Cardiac muscle cell (in vitro differentiated cells and primary cell): ENCODE results near the gene PRICKLE2. TPM values are rescaled to one million over a fixed set of nuclear protein-coding genes. Genes with fewer than 3 reads are reported as not detected.

Source experiments
- DNase-seq, 2 donors: peaks; one replicate each; pipeline versions ENCODE4 v3.0.0 to v3.0.0-alpha.2; 2010 to 2017; ENCODE audit warnings: low read depth in 1 of 2, low spot score in 1 of 2
- H3K27ac ChIP-seq: fragments of 200-600 bp; sonication (generic); 2 replicates; pipeline ENCODE4 v1.5.1; 2016
- H3K27me3 ChIP-seq: fragments of 200-600 bp; sonication (generic); 2 replicates; pipeline ENCODE4 v1.6.0; 2016; ENCODE audit warnings: control low read depth
- H3K36me3 ChIP-seq: fragments of 200-600 bp; sonication (generic); 2 replicates; pipeline ENCODE4 v1.5.1; 2016; ENCODE audit warnings: control low read depth
- H3K4me1 ChIP-seq: fragments of 200-600 bp; sonication (generic); 2 replicates; pipeline ENCODE4 v1.8.1; 2017; ENCODE audit warnings: low read depth, mild to moderate bottlenecking, mixed run types
- H3K4me3 ChIP-seq: fragments of 200-600 bp; sonication (generic); 2 replicates; pipeline ENCODE4 v1.5.1; 2016; ENCODE audit warnings: mild to moderate bottlenecking
- H3K9me3 ChIP-seq: fragments of 200-600 bp; sonication (generic); 2 replicates; pipeline ENCODE4 v1.5.1; 2017; ENCODE audit warnings: low read depth, mild to moderate bottlenecking, control low read depth
- CTCF ChIP-seq: IDR thresholded peaks from 2 replicates; pipeline ENCODE4 v1.5.1; 2012; ENCODE audit warnings: low read depth, mild to moderate bottlenecking, low read length
- polyA plus RNA-seq: library from polyadenylated mRNA; unstranded; fragments of >200 nt; fragmentation: Nextera tagmentation; extraction: Ambion mirVana; gene quantifications from 2 replicates; pipeline ENCODE4 v1.2.1, GENCODE V29; 2016
- total RNA-seq: library from RNA; depleted of rRNA; stranded (reverse); fragments of >200 nt; gene quantifications from 2 replicates; pipeline ENCODE4 v1.2.3, GENCODE V29; 2016

The PRICKLE2 gene
- total and polyA plus RNA-seq, 2 experiments from 2014 or later: 4.3 to 11.7 TPM

GRCh38 chr3:64114651-64115050 is 110.6 kb downstream of the PRICKLE2 start:
- no peak for TF ChIP-seq CTCF
- no peak for DNase-seq

GRCh38 chr3:64111872-64112271 is 113.4 kb downstream of the PRICKLE2 start:
- DNase-seq: no peak
- Histone ChIP-seq H3K4me1 (no peaks in the 10 kb centered on the region), H3K27ac (no peak overlapping the region), H3K36me3 (no peaks in the 10 kb centered on the region), H3K27me3 (no peaks in the 10 kb centered on the region), H3K9me3 (no peaks in the 10 kb centered on the region), H3K4me3 (no peak overlapping the region)
- TF ChIP-seq CTCF: no peak

More at GRCh38 chr3:64114651-64115050, 110.6 kb downstream of the PRICKLE2 start:
- Histone ChIP-seq H3K9me3 (no peaks in the 10 kb centered on the region), H3K36me3 (no peaks in the 10 kb centered on the region), H3K4me1 (no peaks in the 10 kb centered on the region), H3K27me3 (no peaks in the 10 kb centered on the region), H3K4me3 (no peak overlapping the region), H3K27ac (no peak overlapping the region)

- H3K4me1 ChIP-seq: no peaks in the 10 kb centered on the region
- no peak for TF ChIP-seq CTCF
- H3K36me3 ChIP-seq: no peaks in the 10 kb centered on the region
- no peak for DNase-seq
- no peak overlapping the region for H3K4me3 ChIP-seq
- no peaks in the 10 kb centered on the region for H3K9me3 ChIP-seq
- no peak overlapping the region for H3K27ac ChIP-seq
- no peaks in the 10 kb centered on the region for H3K27me3 ChIP-seq
Observed at GRCh38 chr3:64111083-64111482, 114.2 kb downstream of the PRICKLE2 start.

GRCh38 chr3:64110071-64110470 is 115.2 kb downstream of the PRICKLE2 start:
- H3K27me3 ChIP-seq: no peaks in the 10 kb centered on the region
- H3K9me3 ChIP-seq: no peaks in the 10 kb centered on the region
- no peak overlapping the region for H3K27ac ChIP-seq
- H3K4me3 ChIP-seq: no peak overlapping the region
- TF ChIP-seq CTCF: no peak
- DNase-seq: no peak
- H3K4me1 ChIP-seq: no peaks in the 10 kb centered on the region
- H3K36me3 ChIP-seq: no peaks in the 10 kb centered on the region

- Histone ChIP-seq H3K27ac (no peak overlapping the region), H3K9me3 (no peaks in the 10 kb centered on the region), H3K4me1 (no peaks in the 10 kb centered on the region), H3K4me3 (no peak overlapping the region), H3K36me3 (no peaks in the 10 kb centered on the region), H3K27me3 (no peaks in the 10 kb centered on the region)
- DNase-seq: peak in 1 of 2 donors; percentile 36
- no peak for TF ChIP-seq CTCF
Observed at GRCh38 chr3:64109438-64109837, 115.8 kb downstream of the PRICKLE2 start.
